ENCODE results near the gene IRGM. TPM values are rescaled to one million over a fixed set of nuclear protein-coding genes. Genes with fewer than 3 reads are reported as not detected.
"Not testable (repeated sequence)": the region's sequence is repeated elsewhere in the genome, so short reads cannot be mapped to it uniquely, and the experiment has no call there.

The IRGM gene
- total and polyA plus RNA-seq, 4 donors = 0.02 to 0.08 TPM; not detected in 2

GRCh38 chr5:150845185-150845859 lies 999 bp upstream of the IRGM start:
- not testable (repeated sequence) for H3K9ac ChIP-seq (ENCODE audit: low read depth in 1 of 2, low read length in 2 of 2); DNase-seq (ENCODE audit: low spot score); H3K27ac ChIP-seq (ENCODE audit: low read depth in 1 of 2, low read length in 2 of 2); H3K9me3 ChIP-seq (ENCODE audit: control insufficient read depth in 4 of 4, low read length in 3 of 4); H3K36me3 ChIP-seq (ENCODE audit: control insufficient read depth in 4 of 4, insufficient read depth in 3 of 4, low read depth in 1 of 4, low read length in 3 of 4); H3K4me3 ChIP-seq (ENCODE audit: low read depth in 1 of 3, low read length in 3 of 3); H3K4me1 ChIP-seq (ENCODE audit: control insufficient read depth in 4 of 4, insufficient read depth in 4 of 4, low read length in 3 of 4); H3K27me3 ChIP-seq (ENCODE audit: control insufficient read depth in 4 of 4, insufficient read depth in 4 of 4, low read length in 3 of 4)
- WGBS = 97% methylated on average over 32 of the region's 32 CpGs

- Histone ChIP-seq H3K4me1 (ENCODE audit: control insufficient read depth in 4 of 4, insufficient read depth in 4 of 4, low read length in 3 of 4) (no peaks in the 10 kb centered on the region), H3K9me3 (ENCODE audit: control insufficient read depth in 4 of 4, low read length in 3 of 4) (peaks cover 0 to 2% (median 0%) of the 10 kb centered on the region in 4 donors), H3K4me3 (ENCODE audit: low read depth in 1 of 3, low read length in 3 of 3) (no peak overlapping the region), H3K9ac (ENCODE audit: low read depth in 1 of 2, low read length in 2 of 2) (peak overlapping the region in 1 of 2 donors; percentile 41), H3K27me3 (ENCODE audit: control insufficient read depth in 4 of 4, insufficient read depth in 4 of 4, low read length in 3 of 4) (no peaks in the 10 kb centered on the region), H3K36me3 (ENCODE audit: control insufficient read depth in 4 of 4, insufficient read depth in 3 of 4, low read depth in 1 of 4, low read length in 3 of 4) (no peaks in the 10 kb centered on the region), H3K27ac (ENCODE audit: low read depth in 1 of 2, low read length in 2 of 2) (no peak overlapping the region)
- peak; percentile 80 to 93 for TF ChIP-seq RAD21 (IDR thresholded peaks at IDR 0.05)
- TF ChIP-seq YY1 (IDR thresholded peaks at IDR 0.05) = no peak
- TF ChIP-seq JUND (IDR thresholded peaks at IDR 0.05) = peak in 1 of 2 donors; percentile 29
- no peak for TF ChIP-seq SP1 (IDR thresholded peaks at IDR 0.05)
- no peak for TF ChIP-seq EGR1 (IDR thresholded peaks at IDR 0.05; ENCODE audit: low read depth in 2 of 2)
- TF ChIP-seq ZBTB33 (IDR thresholded peaks at IDR 0.05) = no peak
- peak; percentile 25 for TF ChIP-seq ATF3 (IDR thresholded peaks at IDR 0.05)
- peak; percentile 53 for TF ChIP-seq CTCF (IDR thresholded peaks at IDR 0.05; ENCODE audit: low read depth, low read length, missing input control)
- WGBS = 59% methylated on average over 22 of the region's 22 CpGs
- DNase-seq (ENCODE audit: low spot score) = no peak
Measured at GRCh38 chr5:150846654-150847333, 473 bp downstream of the IRGM start.

GRCh38 chr5:150847334-150847695 lies 994 bp downstream of the IRGM start:
- H3K9ac ChIP-seq (ENCODE audit: low read depth in 1 of 2, low read length in 2 of 2) = no peak overlapping the region
- no peaks in the 10 kb centered on the region for H3K36me3 ChIP-seq (ENCODE audit: control insufficient read depth in 4 of 4, insufficient read depth in 3 of 4, low read depth in 1 of 4, low read length in 3 of 4)
- H3K4me3 ChIP-seq (ENCODE audit: low read depth in 1 of 3, low read length in 3 of 3) = no peak overlapping the region
- 55% methylated on average over 5 of the region's 5 CpGs for WGBS
- H3K27me3 ChIP-seq (ENCODE audit: control insufficient read depth in 4 of 4, insufficient read depth in 4 of 4, low read length in 3 of 4) = no peaks in the 10 kb centered on the region
- no peak for DNase-seq (ENCODE audit: low spot score)
- H3K27ac ChIP-seq (ENCODE audit: low read depth in 1 of 2, low read length in 2 of 2) = no peak overlapping the region
- no peaks in the 10 kb centered on the region for H3K4me1 ChIP-seq (ENCODE audit: control insufficient read depth in 4 of 4, insufficient read depth in 4 of 4, low read length in 3 of 4)
- TF ChIP-seq FOXA1 (IDR thresholded peaks at IDR 0.05) (no peak), NR2F2 (IDR thresholded peaks at IDR 0.05) (no peak), FOXA2 (IDR thresholded peaks at IDR 0.05) (no peak), GABPA (IDR thresholded peaks at IDR 0.05 in 1 of 2, conservative IDR thresholded peaks at IDR 0.05 in 1 of 2) (no peak), HNF4G (IDR thresholded peaks at IDR 0.05) (no peak), MAX (IDR thresholded peaks at IDR 0.05) (no peak), CTCF (IDR thresholded peaks at IDR 0.05; ENCODE audit: low read depth, low read length, missing input control) (no peak), REST (IDR thresholded peaks at IDR 0.05) (no peak), RXRA (IDR thresholded peaks at IDR 0.05) (no peak), ATF3 (IDR thresholded peaks at IDR 0.05) (no peak), JUND (IDR thresholded peaks at IDR 0.05) (no peak), EGR1 (IDR thresholded peaks at IDR 0.05; ENCODE audit: low read depth in 2 of 2) (no peak)
- peaks cover 0 to 2% (median 0%) of the 10 kb centered on the region in 4 donors for H3K9me3 ChIP-seq (ENCODE audit: control insufficient read depth in 4 of 4, low read length in 3 of 4)
